ENCODE measurements around the gene KRT4. TPM values are rescaled to one million over a fixed set of nuclear protein-coding genes. Genes with fewer than 3 reads are reported as not detected.

KRT4 gene
- total and polyA plus RNA-seq, 2 donors (not counting 3 experiments of a cell fraction or from before 2014, with no cell fraction given): not detected

DNA sequence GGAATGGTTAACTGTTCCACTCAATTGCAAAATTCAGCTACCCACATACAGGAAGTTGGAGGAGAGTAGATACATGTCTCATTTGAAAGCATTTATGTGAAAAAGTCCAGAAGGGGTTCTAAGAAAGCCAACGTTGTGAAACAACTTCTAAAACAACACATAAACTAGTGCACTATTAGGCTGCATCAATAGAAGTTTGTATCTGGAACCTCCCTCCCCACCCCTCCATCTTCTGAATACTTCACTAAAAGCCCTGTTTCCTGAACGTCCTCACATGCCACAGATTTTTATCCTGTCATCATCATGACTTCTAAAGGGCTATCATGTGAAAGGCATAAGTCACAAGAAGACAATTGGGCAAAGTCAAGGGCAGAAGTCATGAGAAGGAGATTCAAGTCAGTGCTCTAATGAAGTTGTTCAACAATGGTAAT is 14.7 kb upstream of the KRT4 start:
- FAIRE-seq (no peak), DNase-seq (ENCODE audit: low read depth, low spot score) (no peak)
- intact Hi-C loops (cut with micrococcal nuclease) (no loop called here), dilution Hi-C loops (cut with MboI; ENCODE audit: extremely low pct_ligation_motif_present, low sequenced_read_pairs) (no loop called here)
- no peak for TF ChIP-seq POLR2A (IDR thresholded peaks at IDR 0.05; ENCODE audit: low read depth, low read length)
- no peak for TF ChIP-seq GATA2 (IDR thresholded peaks at IDR 0.05; ENCODE audit: insufficient read depth, insufficient read length, low read depth, low read length)
- no peak for TF ChIP-seq POLR2AphosphoS5 (IDR thresholded peaks at IDR 0.05; ENCODE audit: insufficient read depth, low read depth, low read length)
- TF ChIP-seq JUN (IDR thresholded peaks at IDR 0.05; ENCODE audit: borderline replicate concordance, insufficient read depth, insufficient read length, low read depth): no peak
- TF ChIP-seq, protein P1, sequence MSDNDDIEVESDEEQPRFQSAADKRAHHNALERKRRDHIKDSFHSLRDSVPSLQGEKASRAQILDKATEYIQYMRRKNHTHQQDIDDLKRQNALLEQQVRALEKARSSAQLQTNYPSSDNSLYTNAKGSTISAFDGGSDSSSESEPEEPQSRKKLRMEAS (IDR thresholded peaks at IDR 0.05; ENCODE audit: insufficient read depth, insufficient read length): no peak
- TF ChIP-seq FOS (IDR thresholded peaks at IDR 0.05; ENCODE audit: borderline replicate concordance, insufficient read depth, low read length): no peak
- TF ChIP-seq, protein P2, sequence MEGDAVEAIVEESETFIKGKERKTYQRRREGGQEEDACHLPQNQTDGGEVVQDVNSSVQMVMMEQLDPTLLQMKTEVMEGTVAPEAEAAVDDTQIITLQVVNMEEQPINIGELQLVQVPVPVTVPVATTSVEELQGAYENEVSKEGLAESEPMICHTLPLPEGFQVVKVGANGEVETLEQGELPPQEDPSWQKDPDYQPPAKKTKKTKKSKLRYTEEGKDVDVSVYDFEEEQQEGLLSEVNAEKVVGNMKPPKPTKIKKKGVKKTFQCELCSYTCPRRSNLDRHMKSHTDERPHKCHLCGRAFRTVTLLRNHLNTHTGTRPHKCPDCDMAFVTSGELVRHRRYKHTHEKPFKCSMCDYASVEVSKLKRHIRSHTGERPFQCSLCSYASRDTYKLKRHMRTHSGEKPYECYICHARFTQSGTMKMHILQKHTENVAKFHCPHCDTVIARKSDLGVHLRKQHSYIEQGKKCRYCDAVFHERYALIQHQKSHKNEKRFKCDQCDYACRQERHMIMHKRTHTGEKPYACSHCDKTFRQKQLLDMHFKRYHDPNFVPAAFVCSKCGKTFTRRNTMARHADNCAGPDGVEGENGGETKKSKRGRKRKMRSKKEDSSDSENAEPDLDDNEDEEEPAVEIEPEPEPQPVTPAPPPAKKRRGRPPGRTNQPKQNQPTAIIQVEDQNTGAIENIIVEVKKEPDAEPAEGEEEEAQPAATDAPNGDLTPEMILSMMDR (IDR thresholded peaks at IDR 0.05; ENCODE audit: extremely low read depth in 1 of 2, insufficient read depth in 1 of 2, low read depth in 1 of 2, low read length in 2 of 2): no peak
- peaks cover 2 to 3% of the 10 kb centered on the region in 2 experiments for H3K27me3 ChIP-seq (ENCODE audit: control insufficient read depth in 2 of 2, insufficient read depth in 2 of 2, low read length in 2 of 2)
- H3K4me1 ChIP-seq (ENCODE audit: control insufficient read depth, extremely low read depth, insufficient read depth, low read length): no peaks in the 10 kb centered on the region
- POLR2A ChIA-PET: no interaction called here
- H3K79me2 ChIP-seq (ENCODE audit: control insufficient read depth, insufficient read depth, low read length): no peaks in the 10 kb centered on the region
- H3K9me1 ChIP-seq (replicated peaks; ENCODE audit: control insufficient read depth, extremely low read depth, insufficient read depth, low read length): no peaks in the 10 kb centered on the region
- no peak overlapping the region for H3K4me3 ChIP-seq (replicated peaks in 1 of 3; ENCODE audit: insufficient read depth in 1 of 3, low read depth in 1 of 3, low read length in 3 of 3)
- no peak overlapping the region for H2AFZ ChIP-seq (ENCODE audit: low read depth, low read length)
- no peak overlapping the region for H3K4me2 ChIP-seq (ENCODE audit: insufficient read depth, low read length)
- no peak overlapping the region for H3K9ac ChIP-seq (replicated peaks; ENCODE audit: extremely low read depth, insufficient read depth, low read length)
- H3K9me3 ChIP-seq (replicated peaks; ENCODE audit: control insufficient read depth, insufficient read depth, low read length): no peaks in the 10 kb centered on the region
- CTCF ChIA-PET: no interaction called here
- no TSS peak for BruUV-seq (replicated peaks)
- no peak overlapping the region for H3K27ac ChIP-seq (ENCODE audit: insufficient read depth, low read depth, low read length)
- H4K20me1 ChIP-seq (replicated peaks; ENCODE audit: control insufficient read depth, extremely low read depth, insufficient read depth, low read length): no peaks in the 10 kb centered on the region
- H3K36me3 ChIP-seq (ENCODE audit: control insufficient read depth in 2 of 2, extremely low read depth in 1 of 2, insufficient read depth in 2 of 2, low read length in 2 of 2): no peaks in the 10 kb centered on the region
